HCT116 (cell line): Measurements from ENCODE around the gene NUBPL. TPM values are rescaled to one million over a fixed set of nuclear protein-coding genes. Genes with fewer than 3 reads are reported as not detected.
A peak's percentile ranks its signal among the peaks of the same experiment; 100 is the strongest.

Source experiments
- ATAC-seq: fragments of 200-7000 bp; cut with Tn5 transposase; 2 replicates; pipeline ENCODE4 v1.9.1; 2020; ENCODE audit warnings: mild to moderate bottlenecking, moderate library complexity
- BruUV-seq: library from RNA; stranded (reverse); fragments of 400-500 nt; replicated peaks from 2 replicates; lab custom pipeline; 2021; lab: Mats Ljungman, UMichigan
- CTCF ChIA-PET: fragments of 300-600 bp; sonication (Branson Sonifier 250); formaldehyde crosslinking; loops from one replicate; lab custom pipeline; 2021; ENCODE audit warnings: antibody characterized with exemption; lab: Charles Lee
- POLR2A ChIA-PET: fragments of 300-600, 350-600 bp; sonication (Branson Sonifier 250); formaldehyde crosslinking; loops from one replicate; lab custom pipeline; 2021; ENCODE audit warnings: antibody characterized with exemption; lab: Charles Lee
- RAD21 ChIA-PET, 2 experiments: fragments of 300-600 bp; sonication (Branson Sonifier 250); formaldehyde crosslinking; loops; one replicate each; lab custom pipeline; 2023; ENCODE audit warnings: low total read pairs in 2 of 2; ENCODE audit not compliant: uncharacterized antibody in 2 of 2, unreplicated experiment in 2 of 2, low non-redundant PET in 1 of 2; lab: Charles Lee
- DNase-seq: peaks from one replicate; pipeline ENCODE4 v3.0.0-alpha.2; 2010; ENCODE audit warnings: low read depth, low spot score
- H2AFZ ChIP-seq: fragments of 200-600 bp; shearing (Covaris generic), sonication (generic); 2 replicates; pipeline ENCODE4 v1.6.1; 2017; ENCODE audit warnings: low read depth, mixed run types, mixed read lengths, antibody characterized with exemption, low read length; ENCODE audit not compliant: poor library complexity, severe bottlenecking
- H3K27ac ChIP-seq: 2 replicates; pipeline ENCODE4 v1.5.1; 2012; ENCODE audit warnings: low read depth, low read length
- H3K27me3 ChIP-seq: fragments of 200-600 bp; sonication (generic); 2 replicates; pipeline ENCODE4 v1.6.1; 2016; ENCODE audit warnings: mixed run types, low read length, mixed read lengths; ENCODE audit not compliant: insufficient read depth
- H3K36me3 ChIP-seq, 2 experiments: fragments of 200-500 bp in 1 of 2; fragments of 200-600 bp in 1 of 2; sonication (Bioruptor generic) in 1 of 2; sonication (generic) in 1 of 2; 2 replicates each; pipeline versions ENCODE4 v1.5.1 to v1.6.1; 2014 to 2016; ENCODE audit warnings: low read length in 2 of 2, inconsistent platforms in 1 of 2, mixed read lengths in 1 of 2, mixed run types in 1 of 2; ENCODE audit not compliant: insufficient read depth in 2 of 2, control insufficient read depth in 1 of 2
- H3K4me1 ChIP-seq, 2 experiments: fragments of 200-600 bp in 1 of 2; sonication (generic) in 1 of 2; 2 replicates each; pipeline versions ENCODE4 v1.5.1 to v1.6.1; 2012 to 2017; ENCODE audit warnings: low read length in 2 of 2, inconsistent platforms in 1 of 2, mild to moderate bottlenecking in 1 of 2, mixed read lengths in 1 of 2, mixed run types in 1 of 2, moderate library complexity in 1 of 2; ENCODE audit not compliant: insufficient read depth in 2 of 2, control insufficient read depth in 1 of 2
- H3K4me2 ChIP-seq: fragments of 200-600 bp; sonication (generic); 2 replicates; pipeline ENCODE4 v1.6.1; 2017; ENCODE audit warnings: mixed run types, low read length, mixed read lengths
- H3K4me3 ChIP-seq, 2 experiments: fragments of 200-600 bp in 1 of 2; sonication (generic) in 1 of 2; replicated peaks in 1 of 2; 2 replicates each; pipeline ENCODE4 v1.5.1; 2011 to 2016; ENCODE audit warnings: low read length in 2 of 2, control low read depth in 1 of 2, low read depth in 1 of 2, mild to moderate bottlenecking in 1 of 2, mixed read lengths in 1 of 2, mixed run types in 1 of 2
- H3K79me2 ChIP-seq: fragments of 200-600 bp; sonication (generic); 2 replicates; pipeline ENCODE4 v1.6.1; 2017; ENCODE audit warnings: mild to moderate bottlenecking, mixed run types, low read length, moderate library complexity, mixed read lengths; ENCODE audit not compliant: insufficient read depth
- H3K9ac ChIP-seq: fragments of 200-600 bp; sonication (generic); 2 replicates; pipeline ENCODE4 v1.6.1; 2016; ENCODE audit warnings: low read length, mixed read lengths
- H3K9me2 ChIP-seq: fragments of 200-600 bp; sonication (generic), shearing (Covaris generic); 2 replicates; pipeline ENCODE4 v1.6.1; 2017; ENCODE audit warnings: mixed run types, mild to moderate bottlenecking, moderate library complexity; ENCODE audit not compliant: insufficient read depth
- H3K9me3 ChIP-seq, 2 experiments: fragments of 200-500 bp in 1 of 2; fragments of 200-600 bp in 1 of 2; sonication (Bioruptor generic) in 1 of 2; sonication (generic) in 1 of 2; 2 replicates each; pipeline ENCODE4 v1.6.1; 2014 to 2017; ENCODE audit warnings: low read length in 2 of 2, mixed read lengths in 2 of 2, inconsistent platforms in 1 of 2, low read depth in 1 of 2, mild to moderate bottlenecking in 1 of 2, mixed run types in 1 of 2, moderate library complexity in 1 of 2; ENCODE audit not compliant: control insufficient read depth in 1 of 2, insufficient read depth in 1 of 2
- H4K20me1 ChIP-seq: fragments of 200-600 bp; sonication (generic), shearing (Covaris generic); 2 replicates; pipeline ENCODE4 v1.6.1; 2017; ENCODE audit warnings: mixed run types, mild to moderate bottlenecking, moderate library complexity; ENCODE audit not compliant: insufficient read depth
- ATF3 ChIP-seq: IDR thresholded peaks from 2 replicates; pipeline ENCODE4 v1.6.1; 2012
- CBX3 ChIP-seq: IDR thresholded peaks from 2 replicates; pipeline ENCODE4 v1.6.1; 2012; ENCODE audit warnings: low read depth
- CEBPB ChIP-seq: IDR thresholded peaks from 2 replicates; pipeline ENCODE4 v1.6.1; 2012; ENCODE audit warnings: low read depth
- EGR1 ChIP-seq: IDR thresholded peaks from 2 replicates; pipeline ENCODE4 v1.6.1; 2012; ENCODE audit warnings: low read depth
- ELF1 ChIP-seq: IDR thresholded peaks from 2 replicates; pipeline ENCODE4 v1.6.1; 2012; ENCODE audit warnings: low read depth, borderline replicate concordance
- EZH2phosphoT487 ChIP-seq: fragments of 200-600 bp; IDR thresholded peaks from 2 replicates; pipeline ENCODE4 v1.6.1; 2018; ENCODE audit warnings: antibody characterized with exemption, borderline replicate concordance
- FOSL1 ChIP-seq: IDR thresholded peaks from 2 replicates; pipeline ENCODE4 v1.6.1; 2012; ENCODE audit warnings: low read depth
- JUND ChIP-seq: IDR thresholded peaks from 2 replicates; pipeline ENCODE4 v1.6.1; 2012
- POLR2A ChIP-seq: IDR thresholded peaks from 2 replicates; pipeline ENCODE4 v1.7.0; 2011; ENCODE audit warnings: borderline replicate concordance; ENCODE audit not compliant: insufficient read depth, insufficient read length; ENCODE audit errors: extremely low read depth
- TCF7L2 ChIP-seq: IDR thresholded peaks from 2 replicates; pipeline ENCODE4 v1.7.0; 2011; ENCODE audit warnings: borderline replicate concordance, inconsistent platforms; ENCODE audit not compliant: insufficient read depth, insufficient read length; ENCODE audit errors: extremely low read depth
- ZBTB33 ChIP-seq: IDR thresholded peaks from 2 replicates; pipeline ENCODE4 v1.6.1; 2011; ENCODE audit warnings: mild to moderate bottlenecking, low read length, moderate library complexity; ENCODE audit not compliant: insufficient replicate concordance; ENCODE audit errors: extremely low read depth
- ZFX ChIP-seq: fragments of 450-650 bp; IDR thresholded peaks from 2 replicates; pipeline ENCODE4 v1.6.1; 2017
- ZNF274 ChIP-seq: fragments of 200-500 bp; sonication (Bioruptor generic); IDR thresholded peaks from 2 replicates; pipeline ENCODE4 v1.6.1; 2014; ENCODE audit warnings: mild to moderate bottlenecking, low read depth, low read length, inconsistent platforms
- intact Hi-C: fragments of 100-400 bp; cut with micrococcal nuclease; formaldehyde crosslinking; loops from 2 replicates; pipeline ENCODE4 v1.10.0; 2022
- total RNA-seq: library from RNA; stranded (reverse); gene quantifications from one replicate; pipeline ENCODE4 v1.2.1, GENCODE V29; 2021; ENCODE audit not compliant: unreplicated experiment
- TF ChIP-seq, protein P1 (sequence below), 3 experiments: fragments of 200-600 bp in 1 of 3; sonication (generic) in 1 of 3; IDR thresholded peaks in 2 of 3; conservative IDR thresholded peaks in 1 of 3; 2 replicates each; pipeline ENCODE4 v1.5.1; 2012 to 2017; ENCODE audit warnings: low read depth in 2 of 3, low read length in 2 of 3, antibody characterized with exemption in 1 of 3, borderline replicate concordance in 1 of 3, control low read depth in 1 of 3, mild to moderate bottlenecking in 1 of 3, mixed read lengths in 1 of 3, mixed run types in 1 of 3, moderate library complexity in 1 of 3; ENCODE audit not compliant: insufficient read depth in 1 of 3

Gene NUBPL
- total RNA-seq, 1 experiment from 2014 or later = 11.3 TPM

DNA sequence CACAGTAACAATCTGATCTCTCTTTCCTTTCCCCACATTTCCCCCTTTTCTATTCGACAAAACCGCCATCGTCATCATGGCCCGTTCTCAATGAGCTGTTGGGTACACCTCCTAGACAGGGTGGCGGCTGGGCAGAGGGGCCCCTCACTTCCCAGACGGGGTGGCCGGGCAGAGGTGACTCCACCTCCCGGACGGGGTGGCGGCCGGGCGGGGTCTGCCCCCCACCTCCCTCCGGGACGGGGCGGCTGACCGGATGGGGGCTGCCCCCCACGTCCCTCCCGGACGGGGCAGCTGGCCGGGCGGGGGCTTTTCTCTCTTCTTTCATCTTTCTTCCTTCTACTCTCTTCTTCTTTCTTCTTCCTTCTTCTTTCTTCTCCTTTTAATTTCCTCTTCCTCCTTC, 1.3 kb upstream of the NUBPL start (continued):
- TF ChIP-seq ZBTB33 (no peak), JUND (no peak), POLR2A (no peak), ZFX (no peak), CBX3 (no peak), FOSL1 (no peak), EZH2phosphoT487 (no peak), ELF1 (no peak), TCF7L2 (no peak), EGR1 (no peak)

DNA sequence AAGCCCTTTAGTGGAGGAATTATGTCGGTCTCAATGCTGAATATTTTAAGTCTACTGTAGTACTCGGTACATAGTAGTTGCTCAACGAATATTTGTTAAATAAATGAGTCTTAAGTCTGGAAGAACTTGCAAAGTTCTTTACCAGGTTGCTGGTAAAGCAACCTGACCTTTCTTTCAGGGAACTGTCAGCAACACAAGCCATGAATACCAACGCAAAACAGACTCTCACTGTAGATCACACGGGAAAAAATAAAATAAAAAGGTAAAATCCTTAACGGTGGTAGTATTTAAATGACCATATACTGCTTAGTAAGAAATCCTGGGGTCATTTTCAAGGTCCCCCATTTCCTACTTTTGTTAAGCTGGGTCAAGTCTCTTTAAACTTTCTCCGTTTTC, 447 bp upstream of the NUBPL start:
- peak overlapping the region; percentile 56 for H2AFZ ChIP-seq
- POLR2A ChIA-PET = no interaction called here
- RAD21 ChIA-PET = no interaction called here
- DNase-seq (peak; percentile 1), ATAC-seq (peak; percentile 5; the same call in 1 of the 2 replicates)
- peak overlapping the region; percentile 81 to 86 for H3K4me3 ChIP-seq
- H4K20me1 ChIP-seq = no peaks in the 10 kb centered on the region
- peaks cover 2% of the 10 kb centered on the region; the same call in 1 of the 2 replicates for H3K79me2 ChIP-seq
- CTCF ChIA-PET = no interaction called here
- no peaks in the 10 kb centered on the region for H3K27me3 ChIP-seq
- intact Hi-C loops = no loop called here
- H3K9ac ChIP-seq = peak overlapping the region; percentile 89
- TF ChIP-seq EZH2phosphoT487 = no peak
- TF ChIP-seq, protein P1, sequence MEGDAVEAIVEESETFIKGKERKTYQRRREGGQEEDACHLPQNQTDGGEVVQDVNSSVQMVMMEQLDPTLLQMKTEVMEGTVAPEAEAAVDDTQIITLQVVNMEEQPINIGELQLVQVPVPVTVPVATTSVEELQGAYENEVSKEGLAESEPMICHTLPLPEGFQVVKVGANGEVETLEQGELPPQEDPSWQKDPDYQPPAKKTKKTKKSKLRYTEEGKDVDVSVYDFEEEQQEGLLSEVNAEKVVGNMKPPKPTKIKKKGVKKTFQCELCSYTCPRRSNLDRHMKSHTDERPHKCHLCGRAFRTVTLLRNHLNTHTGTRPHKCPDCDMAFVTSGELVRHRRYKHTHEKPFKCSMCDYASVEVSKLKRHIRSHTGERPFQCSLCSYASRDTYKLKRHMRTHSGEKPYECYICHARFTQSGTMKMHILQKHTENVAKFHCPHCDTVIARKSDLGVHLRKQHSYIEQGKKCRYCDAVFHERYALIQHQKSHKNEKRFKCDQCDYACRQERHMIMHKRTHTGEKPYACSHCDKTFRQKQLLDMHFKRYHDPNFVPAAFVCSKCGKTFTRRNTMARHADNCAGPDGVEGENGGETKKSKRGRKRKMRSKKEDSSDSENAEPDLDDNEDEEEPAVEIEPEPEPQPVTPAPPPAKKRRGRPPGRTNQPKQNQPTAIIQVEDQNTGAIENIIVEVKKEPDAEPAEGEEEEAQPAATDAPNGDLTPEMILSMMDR (IDR thresholded peaks at IDR 0.05 in 2 of 3, conservative IDR thresholded peaks at IDR 0.05 in 1 of 3; ENCODE audit: borderline replicate concordance in 1 of 3, insufficient read depth in 1 of 3, low read depth in 2 of 3, low read length in 2 of 3) = no peak
- TF ChIP-seq CEBPB = no peak
- TF ChIP-seq JUND = no peak
- TF ChIP-seq POLR2A = no peak
- TF ChIP-seq ATF3 = no peak
- no peak for TF ChIP-seq ZNF274
- no peak for TF ChIP-seq ELF1
- H3K9me2 ChIP-seq = no peaks in the 10 kb centered on the region
- peaks cover 4 to 10% of the 10 kb centered on the region in 2 experiments; a peak in 3 of 4 replicates for H3K4me1 ChIP-seq
- no peaks in the 10 kb centered on the region for H3K36me3 ChIP-seq
- H3K4me2 ChIP-seq = peak overlapping the region; percentile 87
- H3K9me3 ChIP-seq = no peaks in the 10 kb centered on the region
- no peak overlapping the region for H3K27ac ChIP-seq
- TSS peak; percentile 60 for BruUV-seq
